GM10248 (cell line): Measurements from ENCODE around the gene UBE2G1.

Source experiments
- CTCF ChIA-PET: fragments of 300-600 bp; sonication (Branson Sonifier 250); formaldehyde crosslinking; extraction: SDS; loops from one replicate; lab custom pipeline; 2021; ENCODE audit warnings: antibody characterized with exemption; lab: Yijun Ruan, JAX
- POLR2A ChIA-PET: fragments of 350-650 bp; sonication (Branson Sonifier 250); formaldehyde crosslinking; extraction: SDS; loops from one replicate; lab custom pipeline; 2020; ENCODE audit warnings: antibody characterized with exemption; lab: Yijun Ruan, JAX
- DNase-seq: peaks from one replicate; pipeline ENCODE4 v3.0.0; 2012; ENCODE audit errors: extremely low spot score
- CTCF ChIP-seq: IDR thresholded peaks from 2 replicates; pipeline ENCODE4 v1.5.1; 2012; ENCODE audit warnings: mild to moderate bottlenecking, low read depth; ENCODE audit errors: extremely low read depth, missing control alignments, control extremely low read depth

UBE2G1 gene

GRCh38 chr17:4297351-4297750 lies 69.1 kb downstream of the UBE2G1 start:
- CTCF ChIA-PET, result interaction anchor here (0.9 to 2.4 kb wide), 8 partner anchors 10 to 895 kb away, joined by 3 to 12 read pairs (median 4); no protein-coding TSS in a partner anchor
- DNase-seq, result no peak
- TF ChIP-seq CTCF, result no peak
- POLR2A ChIA-PET, result interaction anchor here (1.1 kb wide), 1 partner anchor 78 kb away, joined by 3 read pairs; no protein-coding TSS in a partner anchor

- CTCF ChIA-PET, result interaction anchor here (1.0 to 1.5 kb wide), 4 partner anchors 8 to 45 kb away, joined by 3 to 5 read pairs (median 4); no protein-coding TSS in a partner anchor
- POLR2A ChIA-PET, result no interaction called here
- no peak for DNase-seq
- TF ChIP-seq CTCF, result no peak
These were observed 70.8 kb downstream of the UBE2G1 start for GRCh38 chr17:4295686-4296085.

- ChIA-PET POLR2A (no interaction called here), CTCF (interaction anchor here (1.1 to 3.0 kb wide), 5 partner anchors 11 to 78 kb away, joined by 3 to 16 read pairs (median 4); no protein-coding TSS in a partner anchor)
- TF ChIP-seq CTCF, result no peak
- DNase-seq, result peak; percentile 47
These were observed 72.9 kb downstream of the UBE2G1 start for GRCh38 chr17:4293572-4293971.

GRCh38 chr17:4287710-4288109 lies 78.8 kb downstream of the UBE2G1 start:
- no peak for DNase-seq
- ChIA-PET CTCF (interaction anchor here (0.7 kb wide), 1 partner anchor 11 kb away, joined by 3 read pairs; no protein-coding TSS in a partner anchor), POLR2A (no interaction called here)
- no peak for TF ChIP-seq CTCF

GRCh38 chr17:4276514-4276913 lies 90.0 kb downstream of the UBE2G1 start:
- POLR2A ChIA-PET, result no interaction called here
- no peak for TF ChIP-seq CTCF
- CTCF ChIA-PET, result interaction anchor here (1.0 kb wide), 1 partner anchor 11 kb away, joined by 3 read pairs; no protein-coding TSS in a partner anchor

GRCh38 chr17:4272972-4273368 lies 93.5 kb downstream of the UBE2G1 start:
- no peak for TF ChIP-seq CTCF
- CTCF ChIA-PET, result interaction anchor here (1.0 kb wide), 1 partner anchor 57 kb away, joined by 4 read pairs; no protein-coding TSS in a partner anchor
- no peak for DNase-seq
- POLR2A ChIA-PET, result no interaction called here

More at GRCh38 chr17:4276514-4276913, 90.0 kb downstream of the UBE2G1 start:
- no peak for DNase-seq
